HG03520 (cell line): ENCODE data around the gene KLHL15.
"Not testable (repeated sequence)": the region's sequence is repeated elsewhere in the genome, so short reads cannot be mapped to it uniquely, and the experiment has no call there.

ENCODE experiments used
- ATAC-seq: cut with Tn5 transposase; IDR thresholded peaks from one replicate; pipeline ENCODE4 v1.9.1; 2021; ENCODE audit warnings: mild to moderate bottlenecking, moderate library complexity; ENCODE audit not compliant: unreplicated experiment

Gene KLHL15

GRCh38 chrX:24027086-24027485 is at the start of gene KLHL15:
TSS of gene KLHL15 (minus strand) at chrX:24027186. CDS start at chrX:24006693, 20,493 bp downstream.
- ATAC-seq: no peak

- ATAC-seq: no peak
Measured at GRCh38 chrX:24069877-24070276, 42.9 kb upstream of the KLHL15 start.

- no peak for ATAC-seq
Measured at GRCh38 chrX:24063488-24063887, 36.5 kb upstream of the KLHL15 start.

GRCh38 chrX:24055043-24055356 is 28.0 kb upstream of the KLHL15 start:
- peak; percentile 10 for ATAC-seq

GRCh38 chrX:24054182-24055042 is 27.4 kb upstream of the KLHL15 start, which contains the start of gene EIF2S3:
TSS of gene EIF2S3 (plus strand) at chrX:24054956. CDS start at chrX:24054969, 13 bp downstream.
- peak; percentile 89 for ATAC-seq

- not testable (repeated sequence) for ATAC-seq
Measured at GRCh38 chrX:24050522-24051318, 23.7 kb upstream of the KLHL15 start.

GRCh38 chrX:24049643-24050042 is 22.7 kb upstream of the KLHL15 start:
- not testable (repeated sequence) for ATAC-seq

- ATAC-seq: not testable (repeated sequence)
Measured at GRCh38 chrX:24046060-24046459, 19.1 kb upstream of the KLHL15 start.

- no peak for ATAC-seq
Measured at GRCh38 chrX:24037729-24038128, 10.7 kb upstream of the KLHL15 start.

GRCh38 chrX:24034485-24034884 is 7.5 kb upstream of the KLHL15 start:
- ATAC-seq: no peak

- ATAC-seq: no peak
Measured at GRCh38 chrX:24030597-24030996, 3.6 kb upstream of the KLHL15 start.

- no peak for ATAC-seq
Measured at GRCh38 chrX:24027985-24028384, 999 bp upstream of the KLHL15 start.

- no peak for ATAC-seq
Measured at GRCh38 chrX:24026432-24026831, 554 bp downstream of the KLHL15 start.

- ATAC-seq: peak; percentile 18
Measured at GRCh38 chrX:24025741-24026403, 1.1 kb downstream of the KLHL15 start.

GRCh38 chrX:24024819-24025740 is 1.9 kb downstream of the KLHL15 start:
- peak; percentile 84 for ATAC-seq

- no peak for ATAC-seq
Measured at GRCh38 chrX:24023972-24024669, 2.9 kb downstream of the KLHL15 start.

- no peak for ATAC-seq
Measured at GRCh38 chrX:24023544-24023943, 3.4 kb downstream of the KLHL15 start.

- ATAC-seq: no peak
Measured at GRCh38 chrX:24020306-24020876, 6.6 kb downstream of the KLHL15 start.

- ATAC-seq: no peak
Measured at GRCh38 chrX:24019448-24019847, 7.5 kb downstream of the KLHL15 start.
